ENCODE results near the gene FBXL2. TPM values are rescaled to one million over a fixed set of nuclear protein-coding genes. Genes with fewer than 3 reads are reported as not detected.

The FBXL2 gene
- total and polyA plus RNA-seq, 12 donors: 5.9 to 25.5 (median 9.1) TPM

DNA sequence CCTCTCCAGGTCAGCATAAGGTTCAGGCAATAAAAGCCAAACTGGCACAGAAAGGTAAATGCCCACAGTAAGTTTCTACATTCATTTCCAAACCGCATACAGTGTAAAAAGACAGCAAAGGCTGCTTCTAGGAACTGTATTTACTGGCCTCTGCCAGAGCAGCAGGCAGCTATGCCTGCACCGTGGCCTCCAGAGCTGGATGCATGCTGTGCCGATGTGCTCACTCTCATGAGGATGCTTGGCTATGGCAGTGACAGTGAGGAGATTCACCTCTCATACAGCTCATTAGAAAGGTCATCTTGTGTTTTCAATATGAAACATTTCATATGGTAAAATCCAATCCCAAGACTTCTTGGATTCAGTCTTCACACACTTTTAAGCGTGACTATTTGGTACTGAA lies 112.7 kb downstream of the FBXL2 start:
- peaks cover 0 to 78% of the 10 kb centered on the region in 2 donors for H3K36me3 ChIP-seq (replicated peaks in 1 of 2)

DNA sequence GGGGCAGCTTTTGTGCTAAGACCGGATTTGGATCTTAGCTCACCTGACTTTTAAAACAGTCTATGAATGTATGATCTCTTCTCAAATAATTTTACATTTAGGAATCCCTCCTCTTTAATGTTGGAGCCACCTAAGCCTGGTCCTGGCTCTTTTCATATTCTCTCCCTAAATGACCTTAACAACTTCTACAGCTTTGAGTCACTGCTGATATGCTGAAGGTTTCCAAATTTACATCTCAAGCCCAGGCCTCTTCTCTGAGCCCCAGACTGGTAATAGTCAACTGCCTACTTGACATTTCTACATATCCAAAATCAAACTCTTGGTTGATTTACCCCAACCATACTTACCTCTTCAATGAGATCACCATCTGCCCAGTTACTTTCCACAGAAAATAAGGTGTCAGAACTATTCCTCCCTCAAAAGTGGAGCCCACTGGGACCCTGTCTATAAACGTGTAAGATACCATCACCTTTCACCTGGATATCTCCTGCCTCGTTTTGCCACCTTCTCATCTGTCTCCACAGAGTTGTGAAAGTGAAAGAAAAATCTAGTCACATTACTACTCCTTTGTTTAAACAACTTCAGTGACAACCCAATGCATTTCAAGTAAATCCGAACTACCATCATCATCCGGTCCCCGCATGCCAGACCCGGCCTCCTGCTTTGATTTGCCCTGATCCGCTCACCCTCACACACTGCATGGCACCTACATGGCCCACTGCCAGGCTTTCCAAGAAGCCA lies 114.2 kb downstream of the FBXL2 start:
- H3K36me3 ChIP-seq (replicated peaks in 1 of 2): peaks cover 0 to 76% of the 10 kb centered on the region in 2 donors
- intact Hi-C loops (cut with DNase I): no loop called here

More for the DNA sequence above, 112.7 kb downstream of the FBXL2 start:
- no peak overlapping the region for H3K27ac ChIP-seq
- H3K4me3 ChIP-seq: no peak overlapping the region
- H3K9me3 ChIP-seq (replicated peaks in 1 of 3): no peaks in the 10 kb centered on the region
- no peaks in the 10 kb centered on the region for H3K27me3 ChIP-seq
- 86 to 97% (median 94%) methylated on average over 4 of the region's 4 CpGs for WGBS, 4 donors
- TF ChIP-seq, protein P1, sequence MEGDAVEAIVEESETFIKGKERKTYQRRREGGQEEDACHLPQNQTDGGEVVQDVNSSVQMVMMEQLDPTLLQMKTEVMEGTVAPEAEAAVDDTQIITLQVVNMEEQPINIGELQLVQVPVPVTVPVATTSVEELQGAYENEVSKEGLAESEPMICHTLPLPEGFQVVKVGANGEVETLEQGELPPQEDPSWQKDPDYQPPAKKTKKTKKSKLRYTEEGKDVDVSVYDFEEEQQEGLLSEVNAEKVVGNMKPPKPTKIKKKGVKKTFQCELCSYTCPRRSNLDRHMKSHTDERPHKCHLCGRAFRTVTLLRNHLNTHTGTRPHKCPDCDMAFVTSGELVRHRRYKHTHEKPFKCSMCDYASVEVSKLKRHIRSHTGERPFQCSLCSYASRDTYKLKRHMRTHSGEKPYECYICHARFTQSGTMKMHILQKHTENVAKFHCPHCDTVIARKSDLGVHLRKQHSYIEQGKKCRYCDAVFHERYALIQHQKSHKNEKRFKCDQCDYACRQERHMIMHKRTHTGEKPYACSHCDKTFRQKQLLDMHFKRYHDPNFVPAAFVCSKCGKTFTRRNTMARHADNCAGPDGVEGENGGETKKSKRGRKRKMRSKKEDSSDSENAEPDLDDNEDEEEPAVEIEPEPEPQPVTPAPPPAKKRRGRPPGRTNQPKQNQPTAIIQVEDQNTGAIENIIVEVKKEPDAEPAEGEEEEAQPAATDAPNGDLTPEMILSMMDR (IDR thresholded peaks at IDR 0.05): no peak
- no peak for TF ChIP-seq POLR2A (IDR thresholded peaks at IDR 0.05)
- intact Hi-C loops (cut with DNase I): no loop called here
- no peak for DNase-seq
- H3K4me1 ChIP-seq (replicated peaks in 1 of 2): no peaks in the 10 kb centered on the region

DNA sequence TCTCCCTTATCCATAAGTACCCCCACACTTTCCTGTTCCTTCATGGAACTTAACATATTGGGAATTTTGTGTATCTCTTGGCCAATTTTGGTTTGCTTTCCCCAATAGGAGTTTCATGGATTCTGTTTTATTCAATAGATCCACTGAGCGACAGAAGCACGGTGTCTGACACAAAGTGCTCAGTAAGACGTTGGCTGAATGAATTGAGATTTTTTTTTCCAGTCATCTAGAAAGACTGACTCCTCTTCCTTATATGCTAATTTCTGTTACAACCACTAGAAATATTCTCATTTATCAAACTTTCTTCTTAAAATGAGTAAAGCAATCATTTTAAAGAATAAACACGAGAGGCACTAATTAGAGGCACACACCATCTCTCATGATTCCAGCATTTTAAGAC lies 114.9 kb downstream of the FBXL2 start:
- H3K27ac ChIP-seq: no peak overlapping the region
- H3K27me3 ChIP-seq: no peaks in the 10 kb centered on the region
- no peak for DNase-seq
- intact Hi-C loops (cut with DNase I): no loop called here
- 92 to 98% (median 95%) methylated on average over 4 of the region's 4 CpGs for WGBS, 4 donors
- H3K4me3 ChIP-seq: no peak overlapping the region
- no peaks in the 10 kb centered on the region for H3K9me3 ChIP-seq (replicated peaks in 1 of 3)
- TF ChIP-seq, protein P1 (IDR thresholded peaks at IDR 0.05): no peak
- TF ChIP-seq POLR2A (IDR thresholded peaks at IDR 0.05): no peak
- no peaks in the 10 kb centered on the region for H3K4me1 ChIP-seq (replicated peaks in 1 of 2)
- H3K36me3 ChIP-seq (replicated peaks in 1 of 2): peaks cover 0 to 78% of the 10 kb centered on the region in 2 donors

More for the DNA sequence above, 114.2 kb downstream of the FBXL2 start:
- 88 to 95% (median 91%) methylated on average over 8 of the region's 8 CpGs for WGBS, 4 donors
- DNase-seq: peak in 1 of 7 donors; percentile 13
- no peak for TF ChIP-seq POLR2A (IDR thresholded peaks at IDR 0.05)
- TF ChIP-seq, protein P1 (IDR thresholded peaks at IDR 0.05): no peak
- Histone ChIP-seq H3K27me3 (no peaks in the 10 kb centered on the region), H3K27ac (no peak overlapping the region), H3K4me1 (replicated peaks in 1 of 2) (no peaks in the 10 kb centered on the region), H3K4me3 (no peak overlapping the region), H3K9me3 (replicated peaks in 1 of 3) (no peaks in the 10 kb centered on the region)

DNA sequence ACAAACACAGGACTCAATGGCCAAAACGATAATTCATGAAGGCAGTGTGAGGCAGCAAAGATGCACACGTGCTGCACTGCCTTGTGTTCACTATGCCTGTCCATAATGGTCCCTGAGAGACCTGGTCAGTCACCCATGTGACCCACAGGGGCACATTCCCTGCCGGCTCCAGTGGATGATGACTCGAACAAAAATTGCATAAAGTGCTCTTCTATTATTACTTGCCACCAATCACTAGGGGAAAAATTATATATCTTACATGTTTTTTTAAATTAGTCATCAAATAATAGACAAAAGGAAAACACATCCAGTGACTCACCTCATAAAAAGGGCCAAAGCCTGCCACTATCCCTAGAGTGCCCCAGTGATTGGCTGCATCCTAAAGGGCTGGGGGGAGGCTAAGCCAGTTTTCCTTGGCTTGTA lies 115.5 kb downstream of the FBXL2 start:
- Histone ChIP-seq H3K9me3 (replicated peaks in 1 of 3) (no peaks in the 10 kb centered on the region), H3K27ac (peak overlapping the region in 2 of 5 donors; percentile 4 to 33), H3K4me1 (replicated peaks in 1 of 2) (no peaks in the 10 kb centered on the region), H3K4me3 (no peak overlapping the region), H3K27me3 (no peaks in the 10 kb centered on the region), H3K36me3 (replicated peaks in 1 of 2) (peaks cover 0 to 80% of the 10 kb centered on the region in 2 donors)
- no peak for DNase-seq
- WGBS, 4 donors: 53 to 71% (median 59%) methylated on average over 4 of the region's 4 CpGs
- TF ChIP-seq, protein P1 (IDR thresholded peaks at IDR 0.05): no peak
- no peak for TF ChIP-seq POLR2A (IDR thresholded peaks at IDR 0.05)
- intact Hi-C loops (cut with DNase I): no loop called here
